Fibroblast of skin of abdomen (primary cell): ENCODE results near the gene SLC4A5.
"Not testable (repeated sequence)": the region's sequence is repeated elsewhere in the genome, so short reads cannot be mapped to it uniquely, and the experiment has no call there.

Experiments
- DNase-seq: peaks from one replicate; pipeline ENCODE4 v3.0.0-alpha.2; 2013

The SLC4A5 gene

GRCh38 chr2:74198461-74199274 is 144.5 kb downstream of the SLC4A5 start, which contains the start of gene MTHFD2:
TSS of gene MTHFD2 (plus strand) at chr2:74198615. CDS start at chr2:74198642, 27 bp downstream.
- DNase-seq = peak; percentile 99

DNA sequence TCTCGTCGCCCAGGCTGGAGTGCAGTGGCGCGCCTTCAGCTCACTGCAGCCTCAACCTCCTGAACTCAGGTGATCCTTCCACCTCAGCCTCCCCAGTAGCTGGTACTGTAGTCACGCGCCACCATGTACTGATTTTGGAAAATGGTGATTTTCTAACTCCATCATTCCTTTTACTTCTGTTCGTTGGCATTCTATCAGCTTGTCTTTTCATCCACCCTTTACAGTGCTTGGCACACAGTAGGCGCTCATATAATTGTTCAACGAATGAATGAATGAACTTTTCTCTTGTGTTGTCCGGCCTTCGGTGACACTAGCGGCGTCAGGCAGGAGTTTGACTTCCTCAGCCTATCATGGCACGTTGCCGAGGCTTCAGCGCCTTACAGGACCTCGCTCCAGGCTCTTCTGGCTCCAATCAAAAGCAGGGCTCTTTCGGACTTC is 145.2 kb downstream of the SLC4A5 start:
- no peak for DNase-seq

- DNase-seq = no peak
Measured at GRCh38 chr2:74197049-74197448, 146.2 kb downstream of the SLC4A5 start.

DNA sequence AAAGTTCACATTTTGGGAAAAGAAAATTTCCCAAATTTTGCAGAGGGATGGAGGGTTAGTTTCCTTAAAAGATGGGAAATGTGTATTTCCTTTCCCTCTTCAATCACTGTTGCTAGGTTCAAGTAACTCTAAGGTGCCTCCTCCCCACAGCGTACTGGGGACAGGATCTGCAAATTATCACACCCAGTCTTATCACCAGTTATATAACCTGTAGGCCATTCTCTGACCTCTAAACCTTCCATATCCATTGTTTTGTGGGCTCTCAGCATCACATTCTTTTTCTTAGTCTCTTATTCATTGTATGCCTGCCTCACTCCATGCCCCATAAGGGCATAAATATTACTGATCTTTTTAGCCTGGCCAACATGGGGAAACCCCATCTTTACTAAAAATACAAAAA is 148.4 kb downstream of the SLC4A5 start:
- DNase-seq = no peak

GRCh38 chr2:74191596-74192380 is 151.4 kb downstream of the SLC4A5 start:
- no peak for DNase-seq

DNA sequence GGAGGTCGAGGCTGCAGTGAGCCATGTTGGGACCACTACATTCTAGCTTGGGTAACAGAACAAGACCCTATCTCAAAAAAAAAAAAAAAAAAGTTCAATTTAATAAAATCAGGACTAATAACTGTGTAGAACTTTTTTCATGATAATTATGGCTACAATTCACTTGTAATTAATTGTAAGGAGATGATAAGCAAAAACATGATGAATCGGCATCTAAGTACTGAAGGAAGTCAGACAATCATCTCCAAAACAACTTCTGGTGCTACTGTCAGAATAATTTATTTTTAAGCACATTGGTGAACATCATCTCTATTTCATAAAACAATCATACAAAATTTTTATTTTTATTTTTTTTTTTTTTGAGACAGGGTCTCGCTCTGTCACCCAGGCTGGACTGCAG is 154.5 kb downstream of the SLC4A5 start:
- DNase-seq = no peak

- peak; percentile 83 for DNase-seq
Measured at GRCh38 chr2:74188018-74188601, 155.1 kb downstream of the SLC4A5 start.

DNA sequence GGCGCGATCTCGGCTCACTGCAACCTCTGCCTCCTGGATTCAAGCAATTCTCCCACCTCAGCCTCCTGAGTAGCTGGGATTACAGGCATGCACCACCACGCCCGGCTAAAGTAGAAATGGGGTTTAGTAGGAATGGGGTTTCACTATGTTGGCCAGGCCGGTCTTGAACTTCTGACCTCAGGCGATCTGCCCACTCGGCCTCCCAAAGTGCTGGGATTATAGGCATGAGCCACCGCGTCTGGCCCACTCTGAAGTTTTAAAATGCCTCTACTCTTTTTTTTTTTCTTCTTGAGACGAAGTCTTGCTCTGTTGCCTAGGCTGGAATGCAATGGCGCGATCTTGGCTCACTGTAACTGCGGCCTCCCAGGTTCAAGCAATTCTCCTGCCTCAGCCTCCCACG is 156.5 kb downstream of the SLC4A5 start:
- not testable (repeated sequence) for DNase-seq

GRCh38 chr2:74186038-74186437 is 157.2 kb downstream of the SLC4A5 start:
- no peak for DNase-seq

- no peak for DNase-seq
Measured at GRCh38 chr2:74183878-74184277, 159.3 kb downstream of the SLC4A5 start.

DNA sequence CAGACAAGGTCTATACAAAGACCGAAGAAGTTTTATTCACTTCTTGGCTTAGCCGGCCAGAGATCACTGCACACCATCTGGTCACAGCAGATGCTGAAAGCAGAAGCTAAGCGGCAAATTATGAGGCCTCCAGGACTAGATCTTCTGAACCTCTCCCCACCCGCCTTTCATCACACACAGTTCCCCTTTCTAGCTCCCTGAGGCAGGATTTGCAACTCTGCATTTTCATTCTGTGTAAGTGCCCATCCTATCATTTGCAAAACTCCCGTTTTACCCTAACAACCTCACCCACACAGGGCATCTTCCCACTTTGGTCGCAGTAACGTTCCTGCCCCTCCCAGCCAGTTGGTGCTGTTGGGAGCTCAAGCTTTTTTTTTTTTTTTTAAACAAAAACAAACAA is 161.5 kb downstream of the SLC4A5 start:
- peak; percentile 4 for DNase-seq

GRCh38 chr2:74179063-74179865 is 164.0 kb downstream of the SLC4A5 start:
- no peak for DNase-seq

GRCh38 chr2:74178211-74179062 is 164.8 kb downstream of the SLC4A5 start, which contains the start of gene MOB1A:
TSS of gene MOB1A (minus strand) at chr2:74178879. CDS start at chr2:74178674, 205 bp downstream.
- peak; percentile 98 for DNase-seq

DNA sequence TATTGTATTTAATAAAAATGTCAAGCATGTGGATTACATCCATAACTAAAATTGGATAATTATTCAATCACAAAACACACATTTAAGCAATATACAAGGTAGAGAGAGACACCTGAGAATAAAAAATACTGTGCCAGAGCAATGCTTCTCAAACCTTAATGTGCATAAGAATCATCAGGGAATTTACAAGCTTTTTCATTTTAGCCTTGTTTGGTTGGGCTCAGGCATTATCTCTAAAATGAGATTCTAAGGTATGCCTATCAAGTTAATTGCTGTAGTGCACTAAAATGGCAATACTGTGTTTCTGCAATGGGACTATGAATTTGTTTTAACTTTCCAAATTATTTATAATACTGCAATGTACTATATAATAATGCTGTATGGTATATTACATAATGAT is 165.5 kb downstream of the SLC4A5 start:
- DNase-seq = no peak

- no peak for DNase-seq
Measured at GRCh38 chr2:74174909-74175308, 168.3 kb downstream of the SLC4A5 start.

- DNase-seq = no peak
Measured at GRCh38 chr2:74168739-74169138, 174.5 kb downstream of the SLC4A5 start.
